HG02623 (cell line): ENCODE measurements around the gene SZRD1.

Experiments
- ATAC-seq: cut with Tn5 transposase; IDR thresholded peaks from one replicate; pipeline ENCODE4 v1.9.1; 2021; ENCODE audit warnings: moderate library complexity; ENCODE audit not compliant: unreplicated experiment

SZRD1 gene

DNA sequence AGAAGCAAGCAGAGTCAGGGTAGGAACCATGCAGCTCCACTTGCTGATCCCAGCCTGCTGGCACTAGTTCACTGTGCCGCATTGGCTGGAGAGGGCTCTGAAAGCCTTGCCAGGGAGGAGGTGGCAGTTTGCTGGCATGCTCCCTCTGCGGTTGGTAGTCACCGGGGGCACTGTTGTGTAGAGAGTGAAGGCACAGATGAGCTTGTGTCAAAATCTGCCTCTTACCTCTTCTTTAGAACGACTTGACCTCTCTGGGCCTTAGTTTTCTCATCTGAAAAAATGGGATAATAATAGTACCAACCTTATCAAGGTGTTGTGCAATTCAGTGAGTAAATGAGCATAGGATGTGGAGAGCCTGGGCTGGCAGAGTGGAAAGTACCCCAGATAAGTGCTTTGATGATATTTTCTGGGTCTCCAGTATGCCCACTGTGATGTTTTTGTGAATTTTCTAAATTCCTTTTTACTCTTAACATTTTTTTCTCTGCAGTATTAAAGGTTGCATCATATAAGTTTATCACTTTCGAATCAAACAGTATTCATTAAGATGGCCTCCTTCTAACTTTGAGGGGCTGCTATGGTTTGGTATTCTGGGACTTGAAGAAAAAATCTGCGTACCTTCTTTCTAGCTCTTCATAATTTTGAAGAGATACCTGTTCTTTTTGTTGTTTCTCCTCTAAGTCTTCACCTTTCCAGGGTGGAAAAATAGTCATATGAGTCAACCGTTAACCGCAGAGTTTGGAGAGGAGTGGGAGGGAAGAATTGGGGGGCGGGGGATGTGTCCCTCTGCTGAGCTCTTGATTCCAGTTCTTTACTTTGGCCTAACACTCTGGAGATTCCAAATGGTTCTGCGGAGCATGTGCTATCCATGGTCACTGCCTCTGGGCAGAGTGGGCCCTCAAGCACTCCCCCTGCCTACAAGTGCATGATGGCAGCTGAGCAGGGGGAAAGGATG is 26.8 kb downstream of the SZRD1 start:
- no peak for ATAC-seq

DNA sequence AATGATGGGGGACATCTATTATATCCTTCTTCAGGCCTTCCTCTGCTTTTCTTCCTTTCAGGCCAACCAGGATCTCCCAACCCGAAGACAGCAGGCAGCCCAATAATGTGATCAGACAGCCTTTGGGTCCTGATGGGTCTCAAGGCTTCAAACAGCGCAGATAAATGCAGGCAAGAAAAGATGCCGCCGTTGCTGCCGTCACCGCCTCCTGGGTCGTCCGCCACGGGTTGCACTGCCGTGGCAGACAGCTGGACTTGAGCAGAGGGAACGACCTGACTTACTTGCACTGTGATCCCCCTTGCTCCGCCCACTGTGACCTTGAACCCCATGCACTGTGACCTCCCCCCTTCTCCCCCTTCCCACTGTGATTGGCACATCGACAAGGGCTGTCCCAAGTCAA is 27.9 kb downstream of the SZRD1 start:
- ATAC-seq = no peak

DNA sequence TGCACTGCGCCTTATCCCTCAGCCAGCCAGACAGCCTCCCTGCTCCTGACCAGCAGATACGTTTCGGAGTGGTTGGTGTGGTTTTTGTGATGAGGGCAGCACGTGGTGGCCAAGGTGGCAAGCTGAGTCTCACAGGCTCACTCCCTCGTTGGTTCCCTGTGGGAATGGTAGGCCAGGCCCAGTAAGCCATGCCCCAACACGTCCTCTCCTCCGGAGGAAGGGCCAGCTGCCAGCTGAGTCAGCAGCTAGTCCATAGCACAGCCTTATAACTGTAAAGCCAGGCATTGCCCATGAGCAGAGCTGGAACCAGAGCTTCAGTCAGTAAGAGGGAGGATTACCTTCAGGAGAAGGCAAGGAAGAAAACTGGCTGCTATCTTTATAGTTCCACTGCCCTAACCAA is 29.5 kb downstream of the SZRD1 start:
- ATAC-seq = no peak

DNA sequence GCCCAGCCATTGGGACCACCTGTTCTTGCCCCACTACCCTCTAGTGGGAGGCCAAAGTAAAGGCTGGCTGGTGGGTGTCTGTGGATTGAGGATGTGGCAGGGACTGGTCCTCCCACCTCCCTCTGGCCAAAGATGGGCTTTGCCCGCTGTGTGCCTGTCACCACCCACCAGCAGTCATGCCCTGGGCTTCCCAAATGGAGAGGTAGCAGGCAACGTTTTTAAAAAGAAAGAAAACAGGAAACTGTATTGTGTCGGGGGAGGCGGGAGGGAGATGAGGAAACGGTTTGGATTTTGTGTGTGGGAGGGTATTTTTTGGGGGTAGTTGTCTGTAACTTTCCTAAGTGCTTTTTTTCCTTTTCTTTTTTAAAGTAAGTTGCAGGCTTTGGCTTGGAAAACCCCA is 30.1 kb downstream of the SZRD1 start:
- no peak for ATAC-seq

DNA sequence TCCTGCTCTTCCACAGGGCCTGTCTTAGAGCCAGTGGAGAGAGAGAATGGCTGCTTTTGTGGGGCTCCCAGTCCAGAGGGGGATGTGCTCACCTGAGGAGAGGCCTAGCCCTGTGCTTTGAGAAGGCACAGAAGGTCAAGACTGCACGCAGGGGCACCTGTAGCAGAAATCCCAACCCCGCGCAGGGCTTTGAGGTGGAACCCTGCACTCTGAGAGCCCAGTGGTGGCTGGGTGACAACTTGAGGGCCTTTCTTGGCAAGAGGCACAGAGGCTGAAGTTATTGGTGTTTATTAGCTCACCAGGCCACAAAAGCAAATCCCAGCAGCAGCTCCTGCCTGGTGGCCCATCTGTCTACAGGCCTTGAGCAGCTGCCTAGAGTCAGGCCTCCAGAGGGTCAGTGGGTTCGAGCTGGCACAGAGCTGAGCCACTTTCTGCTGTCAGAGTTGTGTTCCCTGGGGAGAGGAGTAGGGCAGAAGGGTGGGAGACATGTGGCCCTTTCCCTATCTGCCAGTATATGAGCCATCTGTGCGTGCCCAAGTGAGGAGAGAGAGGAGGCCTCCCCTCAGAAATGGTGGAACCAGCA is 31.4 kb downstream of the SZRD1 start:
- ATAC-seq = no peak

DNA sequence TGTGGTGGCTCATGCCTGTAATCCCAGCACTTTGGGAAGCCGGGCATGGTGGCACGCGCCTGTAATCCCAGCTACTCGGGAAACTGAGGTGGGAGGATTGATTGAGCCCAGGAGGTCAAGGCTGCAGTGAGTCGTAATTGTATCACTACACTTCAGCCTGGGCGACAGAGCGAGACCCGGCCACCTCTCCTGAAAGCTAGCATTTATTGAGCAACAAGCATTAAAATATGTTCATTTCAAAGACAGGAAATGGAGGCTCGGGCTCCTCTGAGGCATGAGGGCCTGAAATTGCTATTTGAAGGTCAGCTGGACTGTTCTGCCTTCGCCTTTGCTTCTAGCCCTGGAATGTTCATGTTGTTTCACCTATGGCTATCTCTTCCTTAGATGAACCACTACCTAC is 35.7 kb downstream of the SZRD1 start:
- no peak for ATAC-seq

DNA sequence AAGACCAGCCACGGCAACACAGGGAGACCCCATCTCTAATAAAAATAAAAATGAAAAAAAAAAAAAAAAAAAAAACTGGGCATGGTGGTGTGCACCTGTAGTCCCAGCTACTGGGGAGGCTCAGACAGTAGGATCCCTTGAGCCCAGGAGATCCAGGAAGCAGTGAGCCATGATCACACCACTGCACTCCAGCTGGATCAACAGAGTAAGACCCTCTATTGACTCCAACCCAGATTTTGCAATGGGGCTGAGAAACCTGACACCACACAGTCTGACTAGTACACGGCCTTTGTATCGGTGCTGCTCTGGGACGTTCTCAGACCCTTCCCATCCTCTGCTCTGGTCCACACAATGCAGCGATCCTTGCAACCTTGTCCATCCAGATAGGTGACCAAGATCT is 38.4 kb downstream of the SZRD1 start:
- ATAC-seq = no peak

DNA sequence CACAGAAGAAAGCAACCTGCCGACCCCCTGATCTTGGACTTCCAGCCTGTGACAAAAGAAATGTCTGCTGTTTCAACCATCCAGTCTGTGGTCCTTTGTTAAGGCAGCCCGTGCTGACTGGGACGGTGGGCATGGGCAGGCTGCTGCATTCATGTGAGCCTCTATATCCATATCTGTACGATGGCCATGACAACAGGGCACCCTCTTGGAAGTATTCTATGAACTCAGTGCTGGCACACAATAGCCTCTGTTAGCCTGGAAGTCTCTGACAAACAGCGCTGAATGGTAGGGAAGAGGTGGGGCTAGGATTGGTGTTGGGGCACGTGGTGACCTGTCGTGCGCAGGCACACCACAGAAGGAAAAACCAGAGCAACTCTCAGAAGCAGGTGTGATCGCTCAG is 39.8 kb downstream of the SZRD1 start:
- no peak for ATAC-seq

DNA sequence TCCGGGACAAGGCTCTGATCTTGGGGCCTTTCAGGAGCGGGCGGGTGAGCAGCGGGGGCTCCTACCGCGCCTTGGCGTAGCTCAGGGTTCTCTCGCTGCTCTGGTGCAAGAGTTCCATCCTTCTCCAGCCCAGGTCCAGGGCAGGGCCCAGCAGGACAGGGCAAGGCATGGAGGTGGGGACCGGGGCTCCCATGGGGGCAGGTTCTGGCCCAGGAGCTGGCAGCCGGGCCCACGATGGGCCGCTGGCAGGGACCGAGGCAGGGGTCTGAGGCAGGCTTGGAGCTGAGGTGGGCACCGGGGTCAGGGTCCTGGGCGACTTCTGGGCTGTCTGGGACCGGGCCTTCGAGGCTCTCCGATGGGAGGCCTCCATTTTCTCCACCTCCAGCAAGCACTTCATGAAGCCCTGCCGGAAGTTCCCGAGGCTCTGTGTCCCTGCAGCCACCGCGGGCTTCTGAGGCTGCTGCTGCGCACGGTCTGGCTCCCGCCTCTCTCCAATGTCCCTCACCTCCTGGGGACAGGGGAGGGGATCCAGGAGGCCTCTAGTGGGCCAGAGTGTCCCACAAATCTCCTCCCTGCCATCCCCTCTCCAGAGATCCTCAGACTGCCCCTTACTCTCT is 42.6 kb downstream of the SZRD1 start:
- ATAC-seq = no peak

DNA sequence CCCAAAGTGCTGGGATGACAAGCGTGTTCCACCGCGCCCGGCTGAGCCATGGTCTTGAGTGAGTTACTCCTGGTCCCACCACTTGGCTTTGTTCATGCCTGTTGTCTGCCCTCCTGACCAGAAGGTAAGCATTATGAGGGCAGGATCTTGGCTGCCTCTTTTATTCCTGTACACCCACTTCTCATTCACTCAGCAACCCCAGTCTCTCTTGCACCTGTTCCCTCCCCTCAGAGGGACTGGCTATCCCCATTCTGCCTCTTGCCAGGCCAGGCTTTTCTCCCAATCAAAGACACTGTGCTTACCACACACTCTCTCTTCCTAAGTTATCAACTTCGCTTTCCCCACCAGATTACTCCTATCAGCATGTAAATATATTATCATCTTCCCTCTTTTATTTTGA is 43.8 kb downstream of the SZRD1 start:
- no peak for ATAC-seq

DNA sequence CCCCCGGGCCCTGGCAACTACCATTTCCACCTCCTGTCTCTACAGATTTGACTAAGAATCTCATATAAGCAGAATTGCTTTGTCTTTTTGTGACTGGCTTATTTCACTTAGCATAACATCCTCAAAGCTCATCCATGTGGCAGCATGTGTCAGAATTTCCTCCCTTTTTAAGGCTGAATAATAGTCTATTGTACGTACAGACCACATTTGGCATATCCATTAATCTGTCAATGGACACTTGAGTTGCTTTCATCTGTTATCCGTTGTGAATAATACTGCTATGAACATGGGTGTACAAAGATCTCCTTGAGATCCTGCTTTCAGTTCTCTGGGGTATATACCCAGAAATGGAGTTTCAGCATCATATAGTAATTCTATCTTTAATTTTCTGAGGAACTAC is 46.1 kb downstream of the SZRD1 start:
- no peak for ATAC-seq

DNA sequence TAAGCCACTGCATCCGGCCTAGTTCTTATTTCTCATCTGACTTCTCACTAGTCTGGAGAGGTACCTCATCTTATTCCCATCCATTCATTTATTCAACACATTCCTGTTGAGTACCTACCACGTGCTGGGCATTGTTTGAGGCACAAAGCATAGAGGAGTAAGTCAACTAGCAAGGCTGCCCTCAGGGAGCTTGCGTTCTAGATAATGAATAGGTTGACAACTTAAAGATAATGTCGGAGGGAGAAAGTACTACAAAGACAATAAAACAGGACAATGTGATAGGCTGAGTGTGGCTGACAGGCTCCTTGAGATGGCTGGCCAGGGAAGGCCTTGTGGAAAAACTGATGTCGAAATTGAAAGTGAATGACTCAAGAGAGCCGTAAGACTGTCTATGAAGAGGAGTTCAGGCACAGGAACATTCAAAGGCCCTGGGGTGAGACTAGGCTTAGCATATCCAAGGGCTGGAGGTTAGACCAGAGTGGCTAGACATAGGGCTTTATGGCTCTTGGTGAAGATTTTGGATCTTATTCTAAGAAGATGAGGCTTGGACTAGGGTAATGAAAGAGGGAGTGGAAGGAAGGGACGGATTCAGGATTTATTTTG is 51.9 kb downstream of the SZRD1 start:
- no peak for ATAC-seq

DNA sequence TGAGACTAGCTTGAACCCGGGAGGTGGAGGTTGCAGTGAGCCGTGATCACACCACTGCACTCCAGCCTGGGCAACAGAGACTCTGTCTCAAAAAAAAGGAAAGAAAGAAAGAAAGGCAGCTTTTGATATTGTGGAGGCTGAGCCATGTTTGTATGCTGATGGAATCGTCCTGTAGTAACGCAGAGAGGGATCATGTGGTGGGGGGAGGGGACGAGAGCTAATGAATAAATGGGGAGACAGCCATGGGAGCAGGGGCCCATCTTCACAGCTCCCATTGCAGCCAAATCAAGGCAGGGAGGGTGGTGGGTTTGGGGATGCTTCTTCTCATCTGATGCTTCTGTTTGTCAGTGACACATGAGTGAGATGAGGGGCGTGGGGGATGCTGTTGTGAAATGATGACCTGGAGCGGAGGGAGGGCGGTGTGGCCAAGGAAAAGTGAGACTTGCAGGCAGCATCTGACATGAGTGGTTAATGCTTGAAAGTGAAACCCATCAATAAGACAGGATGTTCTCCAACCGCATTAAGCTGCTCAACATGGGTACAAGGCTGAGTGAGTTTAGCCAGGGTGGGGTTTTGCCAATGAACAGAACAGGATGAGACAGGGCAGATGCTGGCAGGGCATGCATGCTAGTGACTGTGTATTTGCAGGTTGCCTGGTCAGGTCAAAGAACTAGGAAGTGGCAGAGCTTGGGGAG is 53.5 kb downstream of the SZRD1 start:
- peak; percentile 67 for ATAC-seq

DNA sequence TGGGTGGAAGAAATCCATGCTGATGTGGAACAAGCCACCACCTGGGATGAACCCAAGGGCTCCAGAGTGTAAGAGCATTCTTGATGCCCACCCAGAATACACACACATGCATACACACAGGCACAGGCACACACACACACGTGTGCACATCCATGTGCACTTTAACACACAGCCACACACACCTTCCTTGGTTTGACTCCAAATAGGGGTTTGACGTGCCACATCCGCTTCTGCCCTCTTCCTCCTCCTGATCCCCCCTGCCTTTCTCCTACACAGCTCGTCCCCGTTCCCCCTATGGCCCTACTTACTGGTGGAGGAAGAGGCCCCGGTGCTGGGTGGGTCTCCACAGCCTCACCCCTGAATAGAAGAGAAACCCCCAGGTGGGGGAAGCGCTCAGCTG is 54.2 kb downstream of the SZRD1 start:
- no peak for ATAC-seq

DNA sequence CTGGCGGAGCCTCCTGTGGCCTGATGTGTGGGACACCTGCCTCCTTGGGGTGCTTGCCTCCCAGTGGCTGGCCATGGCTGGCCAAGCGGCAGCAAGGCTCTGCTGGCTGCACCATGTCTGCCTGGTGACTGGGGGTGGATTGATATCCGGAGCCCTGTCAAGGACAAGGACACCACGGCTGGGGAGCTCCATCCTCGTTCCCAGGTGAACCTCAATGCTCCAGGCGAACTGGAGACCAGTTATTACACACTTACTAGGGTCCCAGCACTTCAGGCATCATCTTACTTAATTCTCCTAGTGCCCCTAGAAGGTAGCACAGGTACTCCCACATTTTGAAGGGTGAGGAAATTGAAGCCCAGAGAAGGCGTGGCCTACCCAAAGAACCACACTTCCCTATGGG is 55.0 kb downstream of the SZRD1 start:
- no peak for ATAC-seq

DNA sequence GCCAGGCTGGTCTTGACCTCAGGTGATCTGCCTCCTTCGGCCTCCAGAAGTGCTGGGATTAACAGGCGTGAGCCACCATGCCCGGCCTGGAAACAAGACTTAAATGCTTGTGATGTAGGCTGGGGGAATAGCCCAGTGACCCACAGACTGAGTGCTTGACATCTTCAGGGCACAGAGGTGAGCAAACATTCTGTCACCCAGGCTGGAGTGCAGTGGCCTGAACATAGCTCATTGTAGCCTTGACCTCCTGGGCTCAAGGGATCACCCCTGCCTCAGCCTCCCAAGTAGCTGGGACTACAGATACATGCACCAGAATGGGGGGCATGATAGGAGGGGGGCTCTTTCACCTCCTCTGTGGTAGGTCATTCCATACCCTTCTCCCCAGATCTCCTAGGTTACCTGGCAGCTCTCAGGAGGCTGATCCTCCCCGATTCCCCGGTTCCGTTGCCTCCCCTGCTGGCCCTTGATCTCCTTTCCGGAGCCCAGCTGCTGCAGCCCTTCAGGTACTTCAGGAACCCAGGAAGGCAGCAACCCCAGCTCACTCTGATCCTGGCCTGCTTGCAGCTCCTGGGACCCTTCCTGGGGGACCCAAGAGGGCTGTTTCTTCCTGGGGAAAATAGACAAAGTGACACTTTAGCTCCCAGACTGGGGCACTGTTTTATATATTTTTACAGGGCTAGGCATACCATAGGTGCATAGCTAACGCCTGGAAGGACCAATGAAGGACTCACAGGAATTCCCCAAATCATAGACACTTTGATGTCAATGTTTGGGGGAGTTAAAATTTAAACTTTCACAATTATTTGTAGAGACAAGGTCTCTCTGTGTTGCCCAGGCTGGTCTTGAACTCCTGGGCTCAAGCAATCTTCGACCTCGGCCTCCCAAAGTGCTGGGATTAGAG is 58.3 kb downstream of the SZRD1 start:
- ATAC-seq = no peak

DNA sequence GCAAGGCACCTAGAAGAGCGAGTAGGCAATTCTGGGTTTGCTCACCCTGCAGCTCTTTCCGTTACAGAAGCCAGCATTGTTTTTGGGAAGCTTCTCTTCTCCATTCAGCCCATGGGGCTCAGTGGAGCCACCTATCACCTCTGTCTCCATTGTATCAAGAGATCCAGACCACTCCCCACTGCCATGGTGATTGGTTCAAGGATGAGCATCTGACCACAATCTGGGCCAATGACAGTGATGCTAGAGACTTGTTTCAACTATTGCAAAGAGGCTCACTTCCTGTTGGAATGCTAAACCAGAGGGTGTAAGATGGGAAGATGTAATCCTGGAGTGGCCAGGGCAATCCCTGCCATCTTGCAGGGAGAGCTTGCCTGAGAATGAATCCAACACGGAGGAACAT is 63.6 kb downstream of the SZRD1 start:
- ATAC-seq = no peak

DNA sequence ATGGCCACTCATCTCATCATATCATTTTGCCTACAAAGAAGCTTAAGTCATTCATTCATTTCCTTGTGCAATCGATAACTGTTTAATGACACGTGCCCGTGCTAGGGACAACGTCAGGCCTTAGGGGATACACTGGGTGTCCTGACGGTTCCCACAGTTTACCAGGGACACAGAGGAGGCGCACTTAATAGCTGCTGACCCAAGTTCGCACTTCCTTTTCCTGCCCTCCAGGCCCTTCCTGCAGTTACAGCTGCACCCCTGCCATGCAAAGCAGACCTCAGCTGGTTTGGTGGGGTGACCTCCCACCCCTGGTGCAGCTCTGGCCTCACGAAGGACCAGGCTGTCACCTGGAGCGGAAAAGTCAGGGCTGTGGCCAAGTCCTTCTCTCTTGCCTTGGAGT is 66.0 kb downstream of the SZRD1 start:
- ATAC-seq = no peak

DNA sequence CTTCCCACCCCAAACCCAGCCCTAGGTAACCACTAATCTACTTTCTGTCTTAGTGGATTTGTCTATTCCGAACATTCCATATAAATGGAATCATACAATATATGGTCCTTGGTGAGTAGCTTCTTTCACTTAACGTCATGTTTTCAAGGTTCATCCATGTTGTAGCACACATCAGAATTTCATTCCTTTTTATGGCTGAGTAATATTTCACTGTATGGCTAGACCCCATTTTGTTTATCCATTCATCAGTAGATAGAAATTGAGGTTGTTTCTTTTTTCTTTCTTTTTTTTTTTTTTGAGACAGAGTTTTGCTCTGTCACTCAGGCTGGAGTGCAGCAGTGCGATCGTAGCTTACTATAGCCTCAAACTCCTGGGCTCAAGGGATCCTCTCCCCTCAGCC is 67.0 kb downstream of the SZRD1 start:
- no peak for ATAC-seq

DNA sequence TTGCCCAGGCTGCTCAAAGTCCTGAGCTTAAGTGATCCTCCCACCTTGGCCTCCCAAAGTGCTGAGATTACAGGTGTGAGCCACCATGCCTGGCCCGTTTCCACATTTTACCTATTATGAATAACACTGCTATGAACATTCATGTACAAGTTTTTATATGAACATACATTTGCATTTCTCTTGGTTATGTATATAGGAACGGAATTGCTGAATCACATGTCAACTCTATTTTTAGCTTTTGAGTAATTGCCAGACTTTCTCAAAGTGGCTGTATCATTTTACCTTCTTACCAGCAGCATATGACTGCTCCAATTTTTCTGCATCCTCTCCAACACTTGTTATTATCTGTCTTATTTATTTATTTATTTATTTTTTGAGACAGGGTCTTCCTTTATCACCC is 67.5 kb downstream of the SZRD1 start:
- ATAC-seq = no peak
